Endodermal cell (in vitro differentiated cells): ENCODE measurements around the gene ANO3. TPM values are rescaled to one million over a fixed set of nuclear protein-coding genes. Genes with fewer than 3 reads are reported as not detected.

Source experiments
- DNase-seq: peaks from one replicate; pipeline ENCODE4 v3.0.0-alpha.2; 2017
- H3K27ac ChIP-seq: 2 replicates; pipeline ENCODE4 v1.5.1; 2013; ENCODE audit warnings: mild to moderate bottlenecking, low read depth, low read length, moderate library complexity
- H3K27me3 ChIP-seq: 2 replicates; pipeline ENCODE4 v1.6.1; 2013; ENCODE audit warnings: mild to moderate bottlenecking, low read length, moderate library complexity; ENCODE audit not compliant: insufficient read depth, control insufficient read depth, poor library complexity, severe bottlenecking
- H3K36me3 ChIP-seq: 2 replicates; pipeline ENCODE4 v1.7.0; 2013; ENCODE audit warnings: mild to moderate bottlenecking, low read length, moderate library complexity; ENCODE audit not compliant: control insufficient read depth, insufficient read depth
- H3K4me1 ChIP-seq: one replicate; pipeline ENCODE4 v1.7.0; 2013; ENCODE audit warnings: low read length; ENCODE audit not compliant: control insufficient read depth, insufficient read depth
- H3K4me3 ChIP-seq: 2 replicates; pipeline ENCODE4 v1.5.1; 2013; ENCODE audit warnings: mild to moderate bottlenecking, low read length, moderate library complexity
- H3K9ac ChIP-seq: 2 replicates; pipeline ENCODE4 v1.6.1; 2013; ENCODE audit warnings: mild to moderate bottlenecking, low read length, moderate library complexity; ENCODE audit not compliant: poor library complexity, severe bottlenecking; ENCODE audit errors: extremely low read depth
- H3K9me3 ChIP-seq: 2 replicates; pipeline ENCODE4 v1.6.1; 2013; ENCODE audit warnings: mild to moderate bottlenecking, low read length, moderate library complexity; ENCODE audit not compliant: control insufficient read depth
- H3K27ac Mint-ChIP-seq: 2 replicates; pipeline ENCODE4 v1.8.0; 2020; ENCODE audit warnings: mixed read lengths
- H3K27me3 Mint-ChIP-seq: 2 replicates; pipeline ENCODE4 v1.8.0; 2021; ENCODE audit warnings: mild to moderate bottlenecking, mixed read lengths; ENCODE audit not compliant: insufficient read depth
- H3K36me3 Mint-ChIP-seq: 2 replicates; pipeline ENCODE4 v1.8.0; 2020; ENCODE audit warnings: low read depth, mixed read lengths
- H3K4me1 Mint-ChIP-seq: 2 replicates; pipeline ENCODE4 v1.8.0; 2020; ENCODE audit warnings: mixed read lengths
- H3K4me3 Mint-ChIP-seq: 2 replicates; pipeline ENCODE4 v1.8.0; 2020; ENCODE audit warnings: mild to moderate bottlenecking, moderate library complexity, mixed read lengths
- H3K9me3 Mint-ChIP-seq: 2 replicates; pipeline ENCODE4 v1.8.0; 2020; ENCODE audit warnings: mild to moderate bottlenecking, mixed read lengths
- CTCF ChIP-seq: fragments of 200-600 bp; sonication (generic); conservative IDR thresholded peaks from 2 replicates; pipeline ENCODE4 v1.5.0; 2021; ENCODE audit warnings: antibody characterized with exemption, mild to moderate bottlenecking
- WGBS, 2 experiments: methylation state at CpG; one replicate each; pipeline versions ENCODE4 v1.1.5 to v1.1.7; 2013; ENCODE audit warnings: missing lambda C conversion rate in 2 of 2, mixed read lengths in 1 of 2; ENCODE audit not compliant: insufficient coverage in 1 of 2, insufficient read length in 1 of 2; 5-methylcytosine and 5-hydroxymethylcytosine counted together
- total RNA-seq, 2 donors: library from RNA; stranded (reverse); fragmentation: NEBNext Ultra II Directional in 1 of 2; extraction: Animal tissue kit (Norgen Biotek cat#: 25700) in 1 of 2; gene quantifications; 2 replicates in 1 of 2; 3 replicates in 1 of 2; pipeline ENCODE4 v1.2.1, GENCODE V29; 2021

Gene ANO3
- total RNA-seq, 2 donors from 2014 or later, result not detected

DNA sequence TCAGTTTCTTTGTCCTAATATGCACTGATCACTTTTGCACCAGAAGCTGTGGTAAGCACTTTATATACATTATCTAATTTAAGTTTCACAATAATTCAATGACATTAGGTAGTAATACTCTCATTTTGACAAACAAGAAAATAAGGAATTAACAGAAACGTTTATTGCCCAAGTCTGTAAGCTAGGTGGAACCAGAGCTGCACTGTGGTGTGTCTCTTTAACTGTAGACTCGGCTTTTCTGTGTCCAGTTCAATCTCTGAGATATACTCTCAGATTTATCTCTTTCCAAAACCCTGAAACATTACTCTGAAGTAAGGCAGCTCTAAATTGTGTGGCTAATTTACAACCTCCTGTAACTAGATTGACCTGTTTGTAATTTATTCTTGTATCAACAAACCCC lies 139.1 kb downstream of the ANO3 start:
- Mint-ChIP-seq H3K36me3 (no peaks in the 10 kb centered on the region), H3K4me1 (peaks cover 5% of the 10 kb centered on the region), H3K27ac (no peak overlapping the region), H3K4me3 (no peak overlapping the region), H3K27me3 (no peaks in the 10 kb centered on the region), H3K9me3 (no peaks in the 10 kb centered on the region)
- Histone ChIP-seq H3K4me3 (no peak overlapping the region), H3K9me3 (no peaks in the 10 kb centered on the region), H3K27ac (no peak overlapping the region), H3K36me3 (no peaks in the 10 kb centered on the region), H3K4me1 (peaks cover 3% of the 10 kb centered on the region), H3K9ac (no peak overlapping the region), H3K27me3 (no peaks in the 10 kb centered on the region)
- 75 to 85% methylated on average over 2 of the region's 2 CpGs for WGBS, 2 experiments
- TF ChIP-seq CTCF, result no peak
- DNase-seq, result no peak

- Mint-ChIP-seq H3K9me3 (no peaks in the 10 kb centered on the region), H3K27me3 (no peaks in the 10 kb centered on the region), H3K4me3 (no peak overlapping the region), H3K36me3 (no peaks in the 10 kb centered on the region), H3K4me1 (peaks cover 5% of the 10 kb centered on the region), H3K27ac (no peak overlapping the region)
- Histone ChIP-seq H3K9me3 (no peaks in the 10 kb centered on the region), H3K27me3 (no peaks in the 10 kb centered on the region), H3K4me1 (peaks cover 3% of the 10 kb centered on the region), H3K36me3 (no peaks in the 10 kb centered on the region), H3K4me3 (no peak overlapping the region), H3K27ac (no peak overlapping the region), H3K9ac (no peak overlapping the region)
- 97 to 98% methylated on average over 3 to 4 of the region's 4 CpGs for WGBS, 2 experiments
- TF ChIP-seq CTCF, result no peak
- DNase-seq, result no peak
Observed at GRCh38 chr11:26473216-26474194, 141.6 kb downstream of the ANO3 start.

DNA sequence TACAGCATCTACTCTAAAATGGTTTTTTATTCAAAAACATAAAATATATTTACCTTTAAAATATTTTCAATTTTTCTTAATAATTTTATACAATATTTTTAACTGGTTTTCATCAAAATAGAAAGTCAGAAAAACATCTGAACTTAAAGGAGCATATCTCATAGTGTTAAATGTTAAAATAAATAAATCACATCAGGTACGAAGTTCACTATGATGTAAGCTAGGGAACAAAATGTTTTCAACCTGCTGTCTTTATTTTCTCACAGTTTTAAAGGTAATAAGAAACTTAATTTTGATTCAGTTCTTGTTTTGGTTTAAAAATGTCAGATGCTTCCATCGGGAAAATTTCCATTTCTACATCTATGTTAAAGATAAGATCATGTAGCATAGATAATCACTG lies 142.5 kb downstream of the ANO3 start:
- Histone ChIP-seq H3K4me3 (no peak overlapping the region), H3K36me3 (no peaks in the 10 kb centered on the region), H3K27me3 (no peaks in the 10 kb centered on the region), H3K27ac (no peak overlapping the region), H3K9ac (no peak overlapping the region), H3K4me1 (peaks cover 3% of the 10 kb centered on the region), H3K9me3 (no peaks in the 10 kb centered on the region)
- DNase-seq, result no peak
- H3K27me3 Mint-ChIP-seq, result no peaks in the 10 kb centered on the region
- TF ChIP-seq CTCF, result no peak
- no peaks in the 10 kb centered on the region for H3K9me3 Mint-ChIP-seq
- no peaks in the 10 kb centered on the region for H3K36me3 Mint-ChIP-seq
- 100% methylated on average over 1 of the region's 2 CpGs; no CpG with 5 or more reads in 1 of the 2 experiments for WGBS, 2 experiments
- no peak overlapping the region for H3K27ac Mint-ChIP-seq
- peaks cover 5% of the 10 kb centered on the region for H3K4me1 Mint-ChIP-seq
- H3K4me3 Mint-ChIP-seq, result no peak overlapping the region
